ENCODE results near the gene MIA2.
"Not testable (repeated sequence)": the region's sequence is repeated elsewhere in the genome, so short reads cannot be mapped to it uniquely, and the experiment has no call there.

DNA sequence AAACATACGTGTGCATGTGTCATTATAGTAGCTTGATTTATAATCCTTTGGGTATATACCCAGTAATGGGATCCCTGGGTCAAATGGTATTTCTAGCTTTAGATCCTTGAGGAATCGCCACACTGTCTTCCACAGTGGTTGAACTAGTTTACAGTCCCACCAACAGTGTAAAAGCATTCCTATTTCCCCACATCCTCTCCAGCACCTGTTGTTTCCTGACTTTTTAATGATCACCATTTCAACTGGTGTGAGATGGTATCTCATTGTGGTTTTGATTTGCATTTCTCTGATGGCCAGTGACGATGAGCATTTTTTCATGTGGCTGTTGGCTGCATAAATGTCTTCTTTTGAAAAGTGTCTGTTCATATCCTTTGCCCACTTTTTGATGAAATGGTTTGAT, 26.4 kb downstream of the MIA2 start:
- TF ChIP-seq POLR2AphosphoS5 (IDR thresholded peaks at IDR 0.05; ENCODE audit: insufficient read depth in 1 of 2, low read depth in 1 of 2); POLR2A (IDR thresholded peaks at IDR 0.05): not testable (repeated sequence)
- TF ChIP-seq, protein P1, sequence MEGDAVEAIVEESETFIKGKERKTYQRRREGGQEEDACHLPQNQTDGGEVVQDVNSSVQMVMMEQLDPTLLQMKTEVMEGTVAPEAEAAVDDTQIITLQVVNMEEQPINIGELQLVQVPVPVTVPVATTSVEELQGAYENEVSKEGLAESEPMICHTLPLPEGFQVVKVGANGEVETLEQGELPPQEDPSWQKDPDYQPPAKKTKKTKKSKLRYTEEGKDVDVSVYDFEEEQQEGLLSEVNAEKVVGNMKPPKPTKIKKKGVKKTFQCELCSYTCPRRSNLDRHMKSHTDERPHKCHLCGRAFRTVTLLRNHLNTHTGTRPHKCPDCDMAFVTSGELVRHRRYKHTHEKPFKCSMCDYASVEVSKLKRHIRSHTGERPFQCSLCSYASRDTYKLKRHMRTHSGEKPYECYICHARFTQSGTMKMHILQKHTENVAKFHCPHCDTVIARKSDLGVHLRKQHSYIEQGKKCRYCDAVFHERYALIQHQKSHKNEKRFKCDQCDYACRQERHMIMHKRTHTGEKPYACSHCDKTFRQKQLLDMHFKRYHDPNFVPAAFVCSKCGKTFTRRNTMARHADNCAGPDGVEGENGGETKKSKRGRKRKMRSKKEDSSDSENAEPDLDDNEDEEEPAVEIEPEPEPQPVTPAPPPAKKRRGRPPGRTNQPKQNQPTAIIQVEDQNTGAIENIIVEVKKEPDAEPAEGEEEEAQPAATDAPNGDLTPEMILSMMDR (IDR thresholded peaks at IDR 0.05) = not testable (repeated sequence)

All from vagina (tissue), 2 donors.